GM10847 (cell line): ENCODE data around the gene TCTN2.

ENCODE experiments used
- POLR2A ChIP-seq: IDR thresholded peaks from 2 replicates; pipeline ENCODE4 v1.6.1; 2011; ENCODE audit not compliant: insufficient read length; ENCODE audit errors: extremely low read depth

Gene TCTN2

DNA sequence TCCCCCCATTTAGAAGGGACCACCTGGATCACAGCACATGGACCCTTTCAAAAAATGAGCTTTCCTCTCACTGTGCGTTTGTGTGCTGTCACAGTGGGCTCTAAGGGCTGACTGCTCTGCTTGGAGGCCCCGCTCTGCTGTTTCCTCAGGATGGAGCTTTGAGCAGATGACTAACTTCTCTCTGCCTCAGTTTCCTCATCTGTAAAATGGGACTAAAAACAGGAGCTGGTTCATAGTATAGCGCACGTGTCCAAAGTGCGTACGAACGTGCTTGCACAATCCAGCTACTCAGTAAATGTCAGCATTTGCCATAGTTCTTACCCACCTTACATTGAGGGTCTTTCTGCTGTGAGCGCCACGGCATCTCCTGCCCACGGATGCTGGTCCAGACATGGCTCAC, 78.4 kb downstream of the TCTN2 start:
- no peak for TF ChIP-seq POLR2A

DNA sequence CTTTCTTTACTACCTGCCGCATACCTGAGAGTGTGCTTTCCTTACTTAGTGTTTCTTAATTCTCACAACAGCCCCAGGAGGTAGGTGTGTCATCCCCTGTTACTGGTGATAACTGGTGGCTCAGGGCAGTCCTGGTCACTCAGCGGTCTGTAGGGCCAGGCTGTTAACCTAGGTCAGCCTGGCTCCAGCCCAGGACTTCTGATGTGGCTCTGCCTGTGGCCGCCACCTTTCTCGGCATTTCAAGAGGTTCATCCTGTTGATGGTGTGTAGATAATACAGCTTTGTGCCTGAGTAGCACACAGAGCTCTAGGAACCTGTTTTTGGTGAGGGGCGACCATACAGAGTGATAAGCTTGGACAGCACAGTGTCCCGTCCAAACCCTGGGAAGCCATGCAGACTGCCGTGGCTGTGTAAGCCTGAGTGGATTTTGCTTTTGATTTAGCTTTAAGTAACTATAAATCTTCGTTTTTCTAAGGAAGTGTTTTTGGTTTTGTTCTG, 79.3 kb downstream of the TCTN2 start:
- no peak for TF ChIP-seq POLR2A

DNA sequence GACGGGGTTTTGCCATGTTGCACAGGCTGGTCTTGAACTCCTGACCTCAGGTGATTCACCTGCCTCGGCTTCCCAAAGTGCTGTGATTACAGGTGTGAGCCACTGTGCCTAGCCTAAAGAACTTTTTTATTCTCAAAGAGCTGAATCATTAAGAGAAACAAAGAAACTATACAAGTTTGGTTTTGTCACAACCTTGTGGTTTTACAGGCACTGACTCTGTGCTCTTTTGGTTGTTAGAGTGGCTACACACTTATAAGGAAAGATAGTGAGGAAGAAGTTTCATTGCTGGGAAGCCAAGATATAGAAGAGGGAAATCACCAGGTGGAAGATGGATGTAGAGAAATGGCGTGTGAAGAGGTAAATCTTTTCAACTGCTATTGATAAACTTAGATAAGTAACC, 81.1 kb downstream of the TCTN2 start:
- no peak for TF ChIP-seq POLR2A

DNA sequence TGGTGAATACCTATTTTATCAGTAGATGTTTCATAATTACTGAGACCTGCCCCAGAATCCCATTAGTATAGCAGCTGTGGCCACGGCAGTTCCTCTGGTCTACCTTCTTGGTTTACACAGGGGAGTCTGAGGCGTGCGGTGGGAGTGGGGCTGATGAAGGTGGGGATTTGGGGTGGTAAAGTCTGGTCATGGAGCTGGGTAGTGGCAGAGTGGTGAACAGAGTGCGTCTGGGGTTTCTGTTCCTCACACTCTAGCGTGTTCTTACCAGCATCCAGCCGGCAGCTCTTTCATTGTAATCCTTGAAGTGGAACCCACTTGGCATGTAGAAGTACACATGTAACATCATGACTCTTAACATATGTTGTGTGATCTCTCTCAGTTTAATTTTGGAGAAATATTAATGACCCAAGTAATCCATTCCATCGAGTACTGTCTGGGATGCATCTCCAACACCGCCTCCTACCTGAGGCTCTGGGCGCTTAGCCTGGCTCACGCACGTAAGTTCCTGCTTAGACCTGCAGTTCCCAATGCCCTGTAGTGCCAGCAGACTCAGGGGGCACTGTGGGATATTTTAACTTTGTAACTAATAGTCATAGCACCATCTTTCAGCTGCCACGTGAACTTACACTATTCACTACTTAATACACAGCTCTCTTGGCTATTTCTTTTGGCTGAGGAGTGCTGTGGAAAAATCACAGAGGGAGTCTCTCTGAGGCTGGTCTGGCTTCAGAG, 83.3 kb downstream of the TCTN2 start:
- TF ChIP-seq POLR2A, result no peak

DNA sequence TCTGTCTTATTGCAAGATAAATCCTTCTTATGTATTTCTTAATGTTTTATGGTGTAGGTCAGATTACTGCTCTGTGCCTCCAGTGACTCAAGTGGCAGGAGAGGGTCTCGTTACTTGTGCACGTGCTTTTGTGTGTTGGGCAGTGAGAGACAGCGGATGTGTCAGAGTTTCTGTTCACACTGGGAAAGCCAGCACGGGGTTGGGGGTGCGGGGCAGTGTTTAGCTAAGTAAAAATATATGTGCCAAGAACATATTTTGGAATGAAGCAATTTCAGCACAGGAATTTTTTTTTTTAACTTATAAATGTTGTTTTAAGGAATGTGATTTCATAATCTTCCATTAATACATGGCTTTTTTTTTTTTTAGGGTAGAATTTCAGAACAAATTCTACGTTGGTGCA, 86.6 kb downstream of the TCTN2 start:
- TF ChIP-seq POLR2A, result no peak
